H9 (cell line): ENCODE data around the gene SAP25. TPM values are rescaled to one million over a fixed set of nuclear protein-coding genes. Genes with fewer than 3 reads are reported as not detected.

Experiments
- DNase-seq: peaks from one replicate; pipeline ENCODE4 v3.0.0-alpha.2; 2017
- H2AFZ ChIP-seq: one replicate; pipeline ENCODE4 v1.6.1; 2013; ENCODE audit warnings: mild to moderate bottlenecking, low read length, control low read depth, moderate library complexity
- H2AK5ac ChIP-seq: 2 replicates; pipeline ENCODE4 v1.6.1; 2013; ENCODE audit warnings: low read length, control low read depth, mixed read lengths; ENCODE audit not compliant: insufficient read length
- H2BK120ac ChIP-seq: one replicate; pipeline ENCODE4 v1.6.1; 2013; ENCODE audit warnings: low read depth, mild to moderate bottlenecking, low read length, control low read depth, inconsistent platforms; ENCODE audit not compliant: poor library complexity, severe bottlenecking
- H2BK12ac ChIP-seq: 2 replicates; pipeline ENCODE4 v1.6.1; 2013; ENCODE audit warnings: low read length, control low read depth, mixed read lengths, low read depth; ENCODE audit not compliant: insufficient read length
- H2BK15ac ChIP-seq: 2 replicates; pipeline ENCODE4 v1.6.1; 2013; ENCODE audit warnings: low read depth, low read length, control low read depth
- H2BK20ac ChIP-seq: one replicate; pipeline ENCODE4 v1.6.1; 2013; ENCODE audit warnings: low read depth, mild to moderate bottlenecking, low read length, control low read depth, inconsistent platforms; ENCODE audit not compliant: poor library complexity, severe bottlenecking
- H2BK5ac ChIP-seq: 2 replicates; pipeline ENCODE4 v1.6.1; 2013; ENCODE audit warnings: low read length, control low read depth, mixed read lengths; ENCODE audit not compliant: insufficient read length
- H3K14ac ChIP-seq: 2 replicates; pipeline ENCODE4 v1.6.1; 2013; ENCODE audit warnings: low read length, control low read depth; ENCODE audit not compliant: insufficient read depth
- H3K18ac ChIP-seq: 2 replicates; pipeline ENCODE4 v1.6.1; 2013; ENCODE audit warnings: low read depth, mild to moderate bottlenecking, mixed read lengths, low read length, control low read depth; ENCODE audit not compliant: insufficient read length
- H3K23ac ChIP-seq: 2 replicates; pipeline ENCODE4 v1.6.1; 2013; ENCODE audit warnings: low read length, control low read depth, mixed read lengths, low read depth; ENCODE audit not compliant: insufficient read length
- H3K23me2 ChIP-seq: 2 replicates; pipeline ENCODE4 v1.6.1; 2013; ENCODE audit warnings: low read depth, mild to moderate bottlenecking, mixed read lengths, low read length, control low read depth; ENCODE audit not compliant: insufficient read length, poor library complexity, severe bottlenecking
- H3K27ac ChIP-seq: 2 replicates; pipeline ENCODE4 v1.5.1; 2013; ENCODE audit warnings: low read length, control low read depth, mixed read lengths, low read depth; ENCODE audit not compliant: insufficient read length
- H3K27me3 ChIP-seq: 2 replicates; pipeline ENCODE4 v1.6.1; 2013; ENCODE audit warnings: low read length, control low read depth, inconsistent platforms; ENCODE audit not compliant: insufficient read depth
- H3K4ac ChIP-seq: 2 replicates; pipeline ENCODE4 v1.6.1; 2013; ENCODE audit warnings: low read depth, mild to moderate bottlenecking, control low read depth, inconsistent platforms, low read length, moderate library complexity
- H3K4me1 ChIP-seq: 2 replicates; pipeline ENCODE4 v1.6.1; 2013; ENCODE audit warnings: low read length, control low read depth, inconsistent platforms; ENCODE audit not compliant: insufficient read depth
- H3K4me2 ChIP-seq: 2 replicates; pipeline ENCODE4 v1.6.1; 2013; ENCODE audit warnings: low read length, control low read depth, mixed read lengths; ENCODE audit not compliant: insufficient read length, insufficient read depth
- H3K56ac ChIP-seq: 2 replicates; pipeline ENCODE4 v1.6.1; 2013; ENCODE audit warnings: low read depth, mild to moderate bottlenecking, mixed read lengths, low read length, control low read depth; ENCODE audit not compliant: insufficient read length
- H3K79me1 ChIP-seq: 2 replicates; pipeline ENCODE4 v1.6.1; 2013; ENCODE audit warnings: low read depth, mild to moderate bottlenecking, moderate library complexity, low read length, control low read depth, inconsistent platforms; ENCODE audit not compliant: insufficient read depth, poor library complexity, severe bottlenecking
- H3K79me2 ChIP-seq: 2 replicates; pipeline ENCODE4 v1.6.1; 2013; ENCODE audit warnings: low read length, control low read depth, inconsistent platforms; ENCODE audit not compliant: insufficient read depth
- H3K9ac ChIP-seq: 2 replicates; pipeline ENCODE4 v1.6.1; 2013; ENCODE audit warnings: low read length, control low read depth, mixed read lengths; ENCODE audit not compliant: insufficient read length; ENCODE audit errors: extremely low read depth
- H3K9me3 ChIP-seq: one replicate; pipeline ENCODE4 v1.6.1; 2013; ENCODE audit warnings: low read depth, low read length, inconsistent platforms; ENCODE audit not compliant: control insufficient read depth
- H3T11ph ChIP-seq: one replicate; pipeline ENCODE4 v1.6.1; 2013; ENCODE audit warnings: mild to moderate bottlenecking, low read length, control low read depth, inconsistent platforms
- H4K20me1 ChIP-seq: one replicate; pipeline ENCODE4 v1.6.1; 2013; ENCODE audit not compliant: control insufficient read depth, insufficient read length, insufficient read depth
- H4K5ac ChIP-seq: 2 replicates; pipeline ENCODE4 v1.6.1; 2013; ENCODE audit warnings: low read depth, mild to moderate bottlenecking, mixed read lengths, low read length, control low read depth; ENCODE audit not compliant: insufficient read length
- H4K8ac ChIP-seq: replicated peaks from 2 replicates; pipeline ENCODE4 v1.6.1; 2013; ENCODE audit warnings: low read length, control low read depth, mixed read lengths, low read depth; ENCODE audit not compliant: insufficient read length
- H4K91ac ChIP-seq: 2 replicates; pipeline ENCODE4 v1.6.1; 2013; ENCODE audit warnings: low read depth, mild to moderate bottlenecking, moderate library complexity, mixed read lengths, low read length, control low read depth; ENCODE audit not compliant: insufficient read length
- H3K27ac Mint-ChIP-seq, 3 experiments: 2 replicates in 2 of 3; 3 replicates in 1 of 3; pipeline ENCODE4 v1.8.0; 2020 to 2021; ENCODE audit warnings: mixed read lengths in 3 of 3, mild to moderate bottlenecking in 1 of 3, moderate library complexity in 1 of 3
- H3K27me3 Mint-ChIP-seq: 2 replicates; pipeline ENCODE4 v1.8.0; 2021; ENCODE audit warnings: low read depth, mild to moderate bottlenecking, moderate library complexity, mixed read lengths
- H3K36me3 Mint-ChIP-seq, 3 experiments: 2 replicates in 2 of 3; 3 replicates in 1 of 3; pipeline ENCODE4 v1.8.0; 2020 to 2021; ENCODE audit warnings: low read depth in 3 of 3, mixed read lengths in 3 of 3; ENCODE audit not compliant: insufficient read depth in 1 of 3
- H3K4me1 Mint-ChIP-seq, 2 experiments: 2 replicates each; pipeline ENCODE4 v1.8.0; 2020; ENCODE audit warnings: mixed read lengths in 2 of 2
- H3K4me3 Mint-ChIP-seq, 2 experiments: 2 replicates in 1 of 2; 3 replicates in 1 of 2; pipeline ENCODE4 v1.8.0; 2020 to 2021; ENCODE audit warnings: mild to moderate bottlenecking in 2 of 2, mixed read lengths in 2 of 2, moderate library complexity in 1 of 2
- H3K9me3 Mint-ChIP-seq, 2 experiments: 2 replicates in 1 of 2; 3 replicates in 1 of 2; pipeline ENCODE4 v1.8.0; 2020; ENCODE audit warnings: mild to moderate bottlenecking in 2 of 2, mixed read lengths in 2 of 2, moderate library complexity in 1 of 2
- WGBS: extraction: QIAGEN DNeasy Blood & Tissue Kit; methylation state at CpG from one replicate; pipeline ENCODE4 v1.1.7; 2013; ENCODE audit warnings: missing lambda C conversion rate, low lambda C conversion rate, mixed read lengths; ENCODE audit not compliant: insufficient read length; ENCODE audit errors: extremely low coverage; 5-methylcytosine and 5-hydroxymethylcytosine counted together
- total RNA-seq: library from RNA; stranded (reverse); gene quantifications from 2 replicates; pipeline ENCODE4 v1.2.1, GENCODE V29; 2021
- TF ChIP-seq, protein P1 (sequence below): fragments of 200-600 bp; sonication (generic); conservative IDR thresholded peaks from 3 replicates; pipeline ENCODE4 v1.8.0; 2021; ENCODE audit warnings: antibody characterized with exemption, mild to moderate bottlenecking

SAP25 gene
- total RNA-seq, 1 experiment from 2014 or later: 4.2 TPM

GRCh38 chr7:100547872-100548271 is 25.8 kb downstream of the SAP25 start:
- no peaks in the 10 kb centered on the region for H3K79me2 ChIP-seq
- no peak overlapping the region for H4K8ac ChIP-seq
- H2BK120ac ChIP-seq: no peak overlapping the region
- H4K5ac ChIP-seq: no peak overlapping the region
- no peak overlapping the region for H4K91ac ChIP-seq
- H3K27me3 Mint-ChIP-seq: no peaks in the 10 kb centered on the region
- no peak overlapping the region for H3K4me3 Mint-ChIP-seq
- no peaks in the 10 kb centered on the region for H4K20me1 ChIP-seq
- no peak overlapping the region for H2BK5ac ChIP-seq
- H3K4me2 ChIP-seq: no peak overlapping the region
- no peak overlapping the region for H3K18ac ChIP-seq
- H3K4me1 ChIP-seq: peaks cover 16% of the 10 kb centered on the region
- H3K23ac ChIP-seq: no peak overlapping the region
- no peak overlapping the region for H3K56ac ChIP-seq
- no peak overlapping the region for H3K9ac ChIP-seq
- DNase-seq: no peak
- H3K27ac Mint-ChIP-seq: peak overlapping the region in 2 of 3 experiments; percentile 16 to 41; a peak in 2 of 7 replicates
- H3T11ph ChIP-seq: no peak overlapping the region
- H3K27ac ChIP-seq: no peak overlapping the region
- H3K9me3 ChIP-seq: no peaks in the 10 kb centered on the region
- H3K27me3 ChIP-seq: no peaks in the 10 kb centered on the region
- H3K14ac ChIP-seq: no peak overlapping the region
- no peak overlapping the region for H2BK15ac ChIP-seq
- no CpG with 5 or more reads among the region's 2 CpGs for WGBS
- H3K36me3 Mint-ChIP-seq: peaks cover 2 to 13% (median 12%) of the 10 kb centered on the region in 3 experiments
- H3K9me3 Mint-ChIP-seq: no peaks in the 10 kb centered on the region
- H3K79me1 ChIP-seq: no peaks in the 10 kb centered on the region
- H3K4ac ChIP-seq: no peak overlapping the region
- H2BK20ac ChIP-seq: no peak overlapping the region
- TF ChIP-seq, protein P1, sequence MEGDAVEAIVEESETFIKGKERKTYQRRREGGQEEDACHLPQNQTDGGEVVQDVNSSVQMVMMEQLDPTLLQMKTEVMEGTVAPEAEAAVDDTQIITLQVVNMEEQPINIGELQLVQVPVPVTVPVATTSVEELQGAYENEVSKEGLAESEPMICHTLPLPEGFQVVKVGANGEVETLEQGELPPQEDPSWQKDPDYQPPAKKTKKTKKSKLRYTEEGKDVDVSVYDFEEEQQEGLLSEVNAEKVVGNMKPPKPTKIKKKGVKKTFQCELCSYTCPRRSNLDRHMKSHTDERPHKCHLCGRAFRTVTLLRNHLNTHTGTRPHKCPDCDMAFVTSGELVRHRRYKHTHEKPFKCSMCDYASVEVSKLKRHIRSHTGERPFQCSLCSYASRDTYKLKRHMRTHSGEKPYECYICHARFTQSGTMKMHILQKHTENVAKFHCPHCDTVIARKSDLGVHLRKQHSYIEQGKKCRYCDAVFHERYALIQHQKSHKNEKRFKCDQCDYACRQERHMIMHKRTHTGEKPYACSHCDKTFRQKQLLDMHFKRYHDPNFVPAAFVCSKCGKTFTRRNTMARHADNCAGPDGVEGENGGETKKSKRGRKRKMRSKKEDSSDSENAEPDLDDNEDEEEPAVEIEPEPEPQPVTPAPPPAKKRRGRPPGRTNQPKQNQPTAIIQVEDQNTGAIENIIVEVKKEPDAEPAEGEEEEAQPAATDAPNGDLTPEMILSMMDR: no peak
- H2BK12ac ChIP-seq: peak overlapping the region; percentile 35
- no peak overlapping the region for H2AK5ac ChIP-seq
- H3K4me1 Mint-ChIP-seq: peaks cover 49 to 50% of the 10 kb centered on the region in 2 experiments
- no peak overlapping the region for H2AFZ ChIP-seq
- H3K23me2 ChIP-seq: no peaks in the 10 kb centered on the region
